Hepatocyte (in vitro differentiated cells): Measurements from ENCODE around the gene PTPRU.

Experiments
- CTCF ChIP-seq: fragments of 200-600 bp; sonication (generic); IDR thresholded peaks from 2 replicates; pipeline ENCODE4 v1.5.1; 2016; ENCODE audit warnings: antibody characterized with exemption, mild to moderate bottlenecking; ENCODE audit not compliant: poor library complexity
- EZH2phosphoT487 ChIP-seq: fragments of 200-600 bp; sonication (generic); IDR thresholded peaks from one replicate; pipeline ENCODE4 v1.6.1; 2018; ENCODE audit warnings: antibody characterized with exemption, mild to moderate bottlenecking, low read depth, moderate library complexity; ENCODE audit not compliant: unreplicated experiment, severe bottlenecking

- TF ChIP-seq CTCF (no peak), EZH2phosphoT487 (no peak)
Observed at GRCh38 chr1:29324202-29324601, 87.9 kb downstream of the PTPRU start.
